Trophoblast cell (in vitro differentiated cells and primary cell): ENCODE measurements around the gene IDH3G.
A peak's percentile ranks its signal among the peaks of the same experiment; 100 is the strongest.

Experiments
- DNase-seq, 2 donors: peaks; one replicate each; pipeline ENCODE4 v3.0.0-alpha.2; 2016
- H2AFZ ChIP-seq: 2 replicates; pipeline ENCODE4 v1.6.1; 2013; ENCODE audit warnings: low read length, moderate library complexity, mild to moderate bottlenecking; ENCODE audit not compliant: insufficient read depth, poor library complexity
- H2AK5ac ChIP-seq: 2 replicates; pipeline ENCODE4 v1.6.1; 2013; ENCODE audit warnings: mild to moderate bottlenecking, low read length
- H2BK120ac ChIP-seq: 2 replicates; pipeline ENCODE4 v1.6.1; 2013; ENCODE audit warnings: low read length, mild to moderate bottlenecking, moderate library complexity; ENCODE audit not compliant: insufficient read depth, poor library complexity
- H2BK12ac ChIP-seq: 2 replicates; pipeline ENCODE4 v1.6.1; 2013; ENCODE audit warnings: mild to moderate bottlenecking, low read length, moderate library complexity
- H2BK5ac ChIP-seq: 2 replicates; pipeline ENCODE4 v1.6.1; 2013; ENCODE audit warnings: low read length, low read depth, moderate library complexity, mild to moderate bottlenecking; ENCODE audit not compliant: poor library complexity
- H3K14ac ChIP-seq: 2 replicates; pipeline ENCODE4 v1.6.1; 2013; ENCODE audit warnings: mild to moderate bottlenecking, low read length
- H3K18ac ChIP-seq: 2 replicates; pipeline ENCODE4 v1.6.1; 2013; ENCODE audit warnings: mild to moderate bottlenecking, low read length
- H3K23ac ChIP-seq: 2 replicates; pipeline ENCODE4 v1.6.1; 2013; ENCODE audit warnings: low read length
- H3K27ac ChIP-seq: 2 replicates; pipeline ENCODE4 v1.5.1; 2013; ENCODE audit warnings: low read depth, mild to moderate bottlenecking, inconsistent platforms, low read length, moderate library complexity
- H3K27me3 ChIP-seq: 2 replicates; pipeline ENCODE4 v1.6.1; 2013; ENCODE audit warnings: inconsistent platforms, mild to moderate bottlenecking, low read length, moderate library complexity; ENCODE audit not compliant: insufficient read depth
- H3K36me3 ChIP-seq, 2 experiments: 1 replicate in 1 of 2; 2 replicates in 1 of 2; pipeline ENCODE4 v1.6.1; 2013; ENCODE audit warnings: low read length in 2 of 2, mild to moderate bottlenecking in 2 of 2, moderate library complexity in 1 of 2; ENCODE audit not compliant: insufficient read depth in 2 of 2, control insufficient read depth in 1 of 2
- H3K4ac ChIP-seq: 2 replicates; pipeline ENCODE4 v1.6.1; 2013; ENCODE audit warnings: low read depth, mild to moderate bottlenecking, low read length, moderate library complexity
- H3K4me1 ChIP-seq, 2 experiments: 1 replicate in 1 of 2; 2 replicates in 1 of 2; pipeline ENCODE4 v1.6.1; 2013; ENCODE audit warnings: low read length in 2 of 2, mild to moderate bottlenecking in 2 of 2, moderate library complexity in 1 of 2; ENCODE audit not compliant: insufficient read depth in 2 of 2, control insufficient read depth in 1 of 2
- H3K4me2 ChIP-seq: 2 replicates; pipeline ENCODE4 v1.6.1; 2013; ENCODE audit warnings: inconsistent platforms, mild to moderate bottlenecking, low read length, moderate library complexity
- H3K4me3 ChIP-seq: 2 replicates; pipeline ENCODE4 v1.5.1; 2013; ENCODE audit warnings: mild to moderate bottlenecking, low read depth, low read length, inconsistent platforms
- H3K79me1 ChIP-seq: one replicate; pipeline ENCODE4 v1.6.1; 2013; ENCODE audit warnings: low read length
- H3K79me2 ChIP-seq: 2 replicates; pipeline ENCODE4 v1.6.1; 2013; ENCODE audit warnings: low read length, mild to moderate bottlenecking; ENCODE audit not compliant: control insufficient read depth, insufficient read depth, poor library complexity
- H3K9ac ChIP-seq: 2 replicates; pipeline ENCODE4 v1.6.1; 2013; ENCODE audit warnings: mild to moderate bottlenecking, low read length
- H3K9me3 ChIP-seq: 2 replicates; pipeline ENCODE4 v1.6.1; 2013; ENCODE audit warnings: low read depth, mild to moderate bottlenecking, control low read depth, inconsistent platforms, low read length; ENCODE audit not compliant: insufficient read depth
- H4K12ac ChIP-seq: 2 replicates; pipeline ENCODE4 v1.6.1; 2013; ENCODE audit warnings: low read depth, mild to moderate bottlenecking, low read length, moderate library complexity
- H4K8ac ChIP-seq: 2 replicates; pipeline ENCODE4 v1.6.1; 2013; ENCODE audit warnings: low read depth, mild to moderate bottlenecking, low read length, moderate library complexity
- H4K91ac ChIP-seq: one replicate; pipeline ENCODE4 v1.6.1; 2013; ENCODE audit warnings: low read depth, mild to moderate bottlenecking, low read length, moderate library complexity
- WGBS: extraction: QIAGEN DNeasy Blood & Tissue Kit; methylation state at CpG from one replicate; pipeline ENCODE4 v1.1.7; 2013; ENCODE audit warnings: missing lambda C conversion rate; ENCODE audit not compliant: insufficient read length, insufficient coverage; ENCODE audit errors: extremely low coverage; 5-methylcytosine and 5-hydroxymethylcytosine counted together

The IDH3G gene

GRCh38 chrX:153792368-153792767, 1.8 kb downstream of the IDH3G start:
- peaks cover 9% of the 10 kb centered on the region for H3K79me2 ChIP-seq

GRCh38 chrX:153791104-153791852, 2.9 kb downstream of the IDH3G start:
- no peak overlapping the region for H2AK5ac ChIP-seq
- H3K27ac ChIP-seq = no peak overlapping the region
- no peak overlapping the region for H3K23ac ChIP-seq
- WGBS = no CpG with 5 or more reads among the region's 17 CpGs
- H3K14ac ChIP-seq = no peak overlapping the region
- H3K4ac ChIP-seq = peak overlapping the region; percentile 14
- H3K4me1 ChIP-seq = peaks cover 0 to 5% of the 10 kb centered on the region in 2 experiments
- H2BK120ac ChIP-seq = no peak overlapping the region
- H3K9me3 ChIP-seq = no peaks in the 10 kb centered on the region
- no peak for DNase-seq
- no peaks in the 10 kb centered on the region for H3K27me3 ChIP-seq
- H2BK12ac ChIP-seq = no peak overlapping the region
- no peak overlapping the region for H4K91ac ChIP-seq
- no peak overlapping the region for H2AFZ ChIP-seq
- peaks cover 9% of the 10 kb centered on the region for H3K79me2 ChIP-seq
- H3K79me1 ChIP-seq = peaks cover 10% of the 10 kb centered on the region
- no peak overlapping the region for H4K12ac ChIP-seq
- no peak overlapping the region for H4K8ac ChIP-seq
- H3K18ac ChIP-seq = no peak overlapping the region
- no peak overlapping the region for H3K4me2 ChIP-seq
- no peak overlapping the region for H2BK5ac ChIP-seq
- no peak overlapping the region for H3K9ac ChIP-seq
- H3K36me3 ChIP-seq = peaks cover 39 to 46% of the 10 kb centered on the region in 2 experiments
- H3K4me3 ChIP-seq = no peak overlapping the region

More at GRCh38 chrX:153792368-153792767, 1.8 kb downstream of the IDH3G start:
- Histone ChIP-seq H3K27ac (no peak overlapping the region), H3K9me3 (no peaks in the 10 kb centered on the region), H3K4ac (no peak overlapping the region), H2BK5ac (no peak overlapping the region), H3K4me3 (no peak overlapping the region), H3K79me1 (peaks cover 10% of the 10 kb centered on the region), H2AFZ (no peak overlapping the region), H3K27me3 (no peaks in the 10 kb centered on the region), H3K4me1 (peaks cover 0 to 5% of the 10 kb centered on the region in 2 experiments), H2BK120ac (no peak overlapping the region), H3K23ac (no peak overlapping the region), H2BK12ac (no peak overlapping the region), H3K14ac (no peak overlapping the region), H3K9ac (no peak overlapping the region), H4K8ac (no peak overlapping the region), H4K12ac (no peak overlapping the region), H2AK5ac (no peak overlapping the region), H3K36me3 (peaks cover 35 to 46% of the 10 kb centered on the region in 2 experiments), H4K91ac (no peak overlapping the region), H3K18ac (no peak overlapping the region), H3K4me2 (no peak overlapping the region)
- WGBS = no CpG with 5 or more reads among the region's 6 CpGs
- no peak for DNase-seq

GRCh38 chrX:153789654-153790053, 4.5 kb downstream of the IDH3G start:
- Histone ChIP-seq H3K14ac (no peak overlapping the region), H3K18ac (no peak overlapping the region), H2BK5ac (no peak overlapping the region), H3K9me3 (no peaks in the 10 kb centered on the region), H3K4me1 (peaks cover 0 to 3% of the 10 kb centered on the region in 2 experiments), H2BK12ac (no peak overlapping the region), H3K4me3 (no peak overlapping the region), H3K36me3 (peaks cover 45 to 56% of the 10 kb centered on the region in 2 experiments), H4K12ac (no peak overlapping the region), H3K27me3 (no peaks in the 10 kb centered on the region), H2AFZ (no peak overlapping the region), H3K27ac (no peak overlapping the region), H2BK120ac (no peak overlapping the region), H3K79me2 (peaks cover 4% of the 10 kb centered on the region), H3K4ac (no peak overlapping the region), H4K91ac (no peak overlapping the region), H3K4me2 (no peak overlapping the region), H3K23ac (no peak overlapping the region), H3K79me1 (peaks cover 7% of the 10 kb centered on the region), H3K9ac (no peak overlapping the region), H4K8ac (no peak overlapping the region), H2AK5ac (no peak overlapping the region)
- no CpG with 5 or more reads among the region's 12 CpGs for WGBS
- no peak for DNase-seq

- no peak overlapping the region for H2AK5ac ChIP-seq
- H3K9me3 ChIP-seq = no peaks in the 10 kb centered on the region
- H3K4me3 ChIP-seq = no peak overlapping the region
- H3K18ac ChIP-seq = no peak overlapping the region
- no peak overlapping the region for H2BK5ac ChIP-seq
- no peak overlapping the region for H3K14ac ChIP-seq
- H4K91ac ChIP-seq = no peak overlapping the region
- H2BK120ac ChIP-seq = no peak overlapping the region
- no peak overlapping the region for H3K27ac ChIP-seq
- DNase-seq = no peak
- H3K23ac ChIP-seq = no peak overlapping the region
- no peaks in the 10 kb centered on the region for H3K79me2 ChIP-seq
- H3K36me3 ChIP-seq = peaks cover 48 to 55% of the 10 kb centered on the region in 2 experiments
- no peaks in the 10 kb centered on the region for H3K79me1 ChIP-seq
- no peak overlapping the region for H2AFZ ChIP-seq
- H2BK12ac ChIP-seq = no peak overlapping the region
- H3K4me1 ChIP-seq = no peaks in the 10 kb centered on the region
- H3K4ac ChIP-seq = no peak overlapping the region
- H4K8ac ChIP-seq = no peak overlapping the region
- no peak overlapping the region for H3K9ac ChIP-seq
- no peaks in the 10 kb centered on the region for H3K27me3 ChIP-seq
- no peak overlapping the region for H3K4me2 ChIP-seq
- H4K12ac ChIP-seq = no peak overlapping the region
- no CpG with 5 or more reads among the region's 15 CpGs for WGBS
Observed at GRCh38 chrX:153786669-153787068, 7.5 kb downstream of the IDH3G start.
